ENCODE results near the gene SMIM24.

Gene SMIM24

DNA sequence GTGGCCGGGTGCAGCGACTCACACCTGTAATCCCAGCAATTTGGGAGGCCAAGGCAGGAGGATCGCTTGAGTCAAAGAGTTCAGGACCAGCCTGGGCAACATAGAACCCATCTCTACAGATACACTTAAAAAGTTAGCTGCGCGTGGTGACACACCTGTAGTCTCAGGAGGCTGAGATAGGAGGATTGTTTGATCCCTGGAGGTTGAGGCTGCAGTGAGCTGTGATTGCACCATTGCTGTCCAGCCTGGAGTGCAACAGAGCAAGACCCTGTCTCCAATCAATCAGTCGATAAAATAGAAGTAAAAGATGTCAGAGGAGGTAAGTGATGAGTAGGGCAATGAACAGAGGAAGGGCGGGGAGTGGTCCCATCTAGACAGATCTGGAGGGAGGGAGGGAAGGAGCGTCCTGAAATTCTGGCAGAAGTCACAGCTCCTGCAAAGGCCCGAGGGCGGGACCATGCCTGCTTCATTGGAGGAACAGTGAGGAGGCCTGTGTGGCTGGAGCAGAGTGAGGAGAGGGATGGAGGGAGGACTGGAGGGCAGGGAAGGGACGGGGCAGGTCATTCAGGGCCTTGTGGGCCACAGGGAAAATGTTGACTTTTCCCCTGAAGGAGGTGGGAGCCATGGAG is 9.7 kb downstream of the SMIM24 start:
- no peak for DNase-seq

DNA sequence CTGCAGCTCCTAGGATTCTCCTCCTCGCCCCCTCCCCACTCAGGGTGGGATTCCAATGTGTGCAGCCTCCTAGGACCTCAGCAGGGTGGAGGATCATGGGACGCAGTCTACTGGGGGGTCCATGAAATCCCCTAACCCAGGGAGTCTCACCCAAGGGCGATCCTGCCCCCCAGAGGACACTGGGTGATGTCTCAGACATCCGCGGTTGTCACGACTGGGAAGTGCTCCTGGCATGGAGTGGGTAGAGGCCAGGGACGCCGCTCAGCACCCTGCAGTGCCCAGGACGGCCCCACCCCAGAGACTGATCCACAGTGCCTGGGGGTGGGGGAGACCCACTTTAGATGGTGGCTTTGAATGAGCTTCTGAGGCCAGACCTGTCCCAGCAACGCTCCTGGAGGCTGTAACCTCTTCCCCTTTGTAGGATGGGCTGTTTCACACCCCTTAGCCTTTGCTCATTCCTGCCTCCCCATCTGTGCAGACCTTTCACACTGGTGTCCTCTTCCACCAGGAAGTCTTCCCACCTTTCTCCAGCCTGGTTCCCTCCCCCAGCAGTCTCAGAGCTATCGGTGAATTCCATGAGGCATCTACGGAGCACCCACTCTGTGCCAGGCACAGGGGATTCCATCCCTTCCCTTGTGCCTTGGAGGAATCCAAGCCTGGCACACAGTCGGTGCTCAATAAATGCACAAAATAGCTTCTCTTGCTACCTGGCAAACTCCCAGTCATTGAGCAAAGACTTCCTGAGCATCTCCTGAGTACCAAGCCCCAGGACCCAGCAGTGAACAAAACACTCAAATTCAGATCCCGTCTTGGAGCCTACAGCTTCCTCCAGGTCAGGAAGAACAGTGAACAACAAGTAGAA is 10.5 kb downstream of the SMIM24 start:
- DNase-seq: no peak

GRCh38 chr19:3468211-3468610 is 12.1 kb downstream of the SMIM24 start:
- DNase-seq: no peak

DNA sequence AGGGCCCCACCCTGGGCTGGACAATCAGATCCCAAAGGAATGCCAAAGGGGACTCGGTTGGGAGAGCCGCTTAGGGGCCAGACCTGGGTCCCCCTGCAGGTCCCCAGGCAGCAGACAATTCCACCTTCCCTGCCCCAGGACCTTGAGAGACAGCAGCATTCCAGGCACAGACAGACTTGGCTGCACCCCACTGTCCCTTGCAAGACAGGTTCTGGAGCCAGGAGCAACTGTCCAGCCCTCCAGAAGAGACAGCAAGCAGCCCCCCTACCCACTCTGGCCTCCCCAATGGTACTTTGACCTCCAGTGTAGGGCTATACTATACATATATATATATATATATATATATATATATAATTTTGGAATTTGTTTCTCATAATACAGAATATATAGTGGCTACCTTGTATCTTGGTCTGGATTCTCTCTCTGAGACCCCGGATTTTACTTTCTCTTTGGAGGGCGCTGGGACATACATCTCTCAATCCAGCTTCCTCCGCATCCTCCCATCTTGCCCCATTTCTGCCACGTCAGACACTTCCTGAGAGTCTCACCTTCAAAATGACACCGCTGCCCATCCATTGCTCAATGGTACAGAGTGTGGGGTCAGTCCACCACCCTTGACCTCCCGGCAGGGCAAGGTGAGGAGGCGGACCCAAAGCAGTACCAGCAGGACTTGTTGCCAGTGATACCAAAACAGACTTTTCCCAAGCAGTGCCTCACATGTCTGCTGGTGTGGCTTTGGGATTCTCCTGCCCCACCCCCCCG is 12.7 kb downstream of the SMIM24 start:
- no peak for DNase-seq

- DNase-seq: no peak
These were observed 13.7 kb downstream of the SMIM24 start for GRCh38 chr19:3466635-3467034.

DNA sequence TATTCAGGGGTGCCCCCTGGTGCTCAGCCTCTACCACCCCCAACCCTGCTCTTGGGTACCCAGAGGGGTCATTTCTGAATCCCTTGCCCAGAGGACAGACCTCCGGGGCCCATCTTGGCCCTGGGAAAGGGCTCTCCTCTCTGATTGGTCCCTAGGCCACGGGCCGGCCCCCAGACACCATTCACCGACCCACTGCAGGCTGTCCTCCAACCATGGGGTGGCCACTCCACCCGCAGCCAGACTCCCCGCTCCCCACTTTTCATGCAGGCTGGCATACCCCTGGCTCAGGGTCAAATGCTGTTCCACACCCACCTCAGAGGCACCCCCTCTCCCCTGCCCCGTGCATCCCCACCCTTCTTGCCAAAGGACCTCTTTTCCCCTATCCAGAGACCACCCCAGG is 14.8 kb downstream of the SMIM24 start:
- DNase-seq: no peak

DNA sequence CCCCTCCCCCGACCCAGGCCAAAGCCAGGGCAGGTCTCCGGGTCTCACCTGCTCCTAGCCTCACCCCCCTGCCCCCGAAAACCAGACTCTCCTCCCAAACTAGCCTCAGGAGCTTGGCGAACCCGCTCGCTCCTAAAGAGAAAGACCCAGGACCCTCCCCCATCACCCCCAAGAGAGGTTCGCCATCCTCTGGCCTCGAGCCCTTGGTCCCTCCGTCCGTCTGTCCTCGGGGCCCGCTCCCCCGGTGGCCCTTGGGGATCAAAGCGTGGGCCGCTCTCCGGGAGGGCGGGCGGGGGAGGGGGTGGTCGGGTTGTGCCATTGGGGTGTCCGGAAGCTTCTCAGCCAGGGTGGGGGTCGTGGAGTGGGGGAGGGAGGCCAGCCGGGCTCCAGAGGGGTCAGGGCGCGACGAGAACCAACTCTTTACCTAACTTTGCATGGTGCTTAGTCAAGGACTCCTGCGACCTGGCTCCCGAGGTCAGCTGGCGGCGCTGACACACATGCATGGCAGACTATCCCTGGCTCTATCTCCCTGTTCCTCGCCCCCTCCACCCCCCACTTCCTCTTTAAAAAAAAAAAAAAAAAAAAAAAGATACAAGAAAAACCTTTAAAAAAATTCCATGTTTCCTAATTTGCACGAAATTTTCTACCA is 15.6 kb downstream of the SMIM24 start:
- no peak for DNase-seq

GRCh38 chr19:3463714-3464586 is 16.4 kb downstream of the SMIM24 start:
- DNase-seq: no peak

DNA sequence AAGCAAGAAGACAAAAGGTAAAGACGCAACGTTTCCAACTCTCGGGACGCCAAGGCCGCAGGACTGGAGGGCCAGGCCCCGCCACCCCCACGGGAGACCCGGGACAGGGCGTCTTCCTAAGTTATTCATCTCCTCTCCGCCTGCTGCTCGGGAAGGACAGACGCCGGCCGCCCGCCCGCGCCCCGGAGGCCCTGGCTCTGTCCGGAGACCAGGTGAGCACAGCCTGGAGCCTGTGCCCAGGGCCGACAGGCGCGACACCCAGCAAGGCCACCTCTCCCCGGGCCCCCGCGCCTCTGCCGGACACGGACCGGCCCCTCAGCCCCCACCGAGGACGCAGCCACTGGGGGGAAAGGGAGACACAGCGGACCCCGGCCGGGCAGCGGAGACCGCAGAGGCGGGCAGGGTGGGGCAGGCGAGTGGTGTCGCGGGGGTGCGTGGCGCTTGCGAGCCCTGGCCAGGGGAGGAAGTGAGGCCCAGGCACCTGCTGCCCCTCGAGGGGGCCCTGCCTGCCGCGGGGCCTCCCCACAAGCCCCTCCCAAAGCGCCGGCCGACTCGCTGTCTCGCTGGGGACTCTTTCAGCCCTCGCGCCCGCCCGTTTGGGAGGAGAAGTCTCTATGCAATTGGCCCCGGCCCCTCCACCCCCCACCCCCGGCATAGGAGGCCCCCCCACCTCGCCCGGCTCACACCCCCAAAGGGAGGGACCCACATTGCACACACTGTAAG is 17.2 kb downstream of the SMIM24 start:
- DNase-seq: no peak

GRCh38 chr19:3459965-3460582 is 20.3 kb downstream of the SMIM24 start:
- no peak for DNase-seq

GRCh38 chr19:3459089-3459881 is 21.0 kb downstream of the SMIM24 start:
- DNase-seq: no peak

GRCh38 chr19:3458229-3459088 is 21.9 kb downstream of the SMIM24 start:
- DNase-seq: no peak

GRCh38 chr19:3457528-3458228 is 22.6 kb downstream of the SMIM24 start:
- no peak for DNase-seq

- DNase-seq: no peak
These were observed 23.3 kb downstream of the SMIM24 start for GRCh38 chr19:3456925-3457527.

- DNase-seq: no peak
These were observed 24.2 kb downstream of the SMIM24 start for GRCh38 chr19:3455960-3456601.

- DNase-seq: no peak
These were observed 24.9 kb downstream of the SMIM24 start for GRCh38 chr19:3455393-3455955.
